Measurements from ENCODE around the gene LRRC56. TPM values are rescaled to one million over a fixed set of nuclear protein-coding genes. Genes with fewer than 3 reads are reported as not detected.

Gene LRRC56
- polyA plus RNA-seq, 2 donors = 1.7 to 4.0 TPM

DNA sequence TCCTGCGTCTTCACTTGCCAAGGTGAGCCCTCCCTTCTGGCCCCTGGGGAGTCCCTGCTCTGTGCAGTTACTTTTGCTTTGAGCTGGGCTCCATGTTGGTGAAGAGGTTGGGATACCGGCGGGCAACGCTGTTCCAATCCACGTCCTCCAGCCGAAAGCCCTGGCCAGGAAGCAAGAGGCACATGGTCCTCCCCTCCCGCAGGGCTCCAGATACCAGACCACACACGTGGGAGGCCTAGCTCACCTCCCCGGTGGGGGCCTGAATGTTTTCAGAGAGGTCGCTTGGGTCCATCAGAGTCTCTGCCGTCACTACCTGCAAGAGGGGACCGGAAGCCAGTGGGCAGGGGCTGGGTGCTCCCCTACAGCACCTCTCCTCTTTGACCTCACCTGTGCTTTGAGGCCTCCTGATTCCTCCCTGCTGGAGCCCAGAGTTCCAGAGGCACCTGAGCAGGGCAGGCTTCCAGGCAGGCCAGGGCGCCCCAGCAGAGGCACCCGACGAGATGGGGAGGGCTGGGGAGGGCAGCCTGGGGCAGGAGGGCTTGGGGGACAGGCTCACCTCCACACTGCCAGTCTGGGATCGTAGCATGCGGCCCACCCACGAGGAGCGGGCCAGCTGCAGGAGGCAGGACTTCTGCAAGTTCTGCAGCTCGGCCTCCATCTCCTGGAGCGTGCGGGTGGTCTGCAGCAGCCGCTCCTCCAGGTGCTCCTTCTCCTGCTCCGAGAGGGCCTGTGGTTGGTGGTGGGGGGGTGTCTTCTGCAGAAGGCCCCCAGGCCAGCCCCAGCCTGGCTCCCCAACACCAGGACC is 20.2 kb downstream of the LRRC56 start:
- Histone ChIP-seq H3K4me1 (ENCODE audit: control insufficient read depth in 2 of 2, insufficient read depth in 2 of 2, low read length in 1 of 2) (peaks cover 6 to 18% of the 10 kb centered on the region in 2 donors), H3K27ac (ENCODE audit: low read depth in 2 of 2, low read length in 1 of 2) (no peak overlapping the region), H3K27me3 (ENCODE audit: control insufficient read depth in 1 of 2, insufficient read depth in 2 of 2, low read length in 2 of 2) (no peaks in the 10 kb centered on the region), H3K36me3 (ENCODE audit: control insufficient read depth in 2 of 2, insufficient read depth in 2 of 2, low read length in 1 of 2) (peaks cover 0 to 6% of the 10 kb centered on the region in 2 donors), H3K9me3 (ENCODE audit: control insufficient read depth in 2 of 2, insufficient read depth in 1 of 2, low read depth in 1 of 2, low read length in 1 of 2) (no peaks in the 10 kb centered on the region), H3K4me3 (ENCODE audit: low read depth in 1 of 2, low read length in 2 of 2) (no peak overlapping the region)
- WGBS, 2 donors = 84 to 87% methylated on average over 23 to 24 of the region's 24 CpGs

DNA sequence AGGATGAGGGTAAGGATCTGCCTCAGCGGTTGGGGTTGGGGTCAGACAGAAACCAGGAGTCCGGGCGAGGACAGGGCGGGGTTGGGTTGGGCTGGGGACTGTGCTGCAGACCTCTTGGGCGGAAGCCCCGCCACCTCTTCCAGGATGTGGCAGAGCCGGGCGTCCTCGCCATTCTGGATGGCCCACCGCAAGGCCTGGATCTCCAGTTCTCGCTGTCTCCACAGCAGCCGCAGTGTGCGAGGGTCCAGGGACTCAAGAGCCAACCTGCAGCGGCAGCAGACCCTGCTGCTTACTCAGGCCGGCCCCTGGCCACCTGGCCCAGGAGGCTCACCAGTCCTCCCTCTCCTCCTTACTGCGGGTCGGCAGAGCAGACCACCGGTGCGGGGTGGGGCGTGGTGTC is 21.2 kb downstream of the LRRC56 start:
- WGBS, 2 donors = 89 to 90% methylated on average over 17 to 20 of the region's 20 CpGs
- H3K27me3 ChIP-seq (ENCODE audit: control insufficient read depth in 1 of 2, insufficient read depth in 2 of 2, low read length in 2 of 2) = no peaks in the 10 kb centered on the region

DNA sequence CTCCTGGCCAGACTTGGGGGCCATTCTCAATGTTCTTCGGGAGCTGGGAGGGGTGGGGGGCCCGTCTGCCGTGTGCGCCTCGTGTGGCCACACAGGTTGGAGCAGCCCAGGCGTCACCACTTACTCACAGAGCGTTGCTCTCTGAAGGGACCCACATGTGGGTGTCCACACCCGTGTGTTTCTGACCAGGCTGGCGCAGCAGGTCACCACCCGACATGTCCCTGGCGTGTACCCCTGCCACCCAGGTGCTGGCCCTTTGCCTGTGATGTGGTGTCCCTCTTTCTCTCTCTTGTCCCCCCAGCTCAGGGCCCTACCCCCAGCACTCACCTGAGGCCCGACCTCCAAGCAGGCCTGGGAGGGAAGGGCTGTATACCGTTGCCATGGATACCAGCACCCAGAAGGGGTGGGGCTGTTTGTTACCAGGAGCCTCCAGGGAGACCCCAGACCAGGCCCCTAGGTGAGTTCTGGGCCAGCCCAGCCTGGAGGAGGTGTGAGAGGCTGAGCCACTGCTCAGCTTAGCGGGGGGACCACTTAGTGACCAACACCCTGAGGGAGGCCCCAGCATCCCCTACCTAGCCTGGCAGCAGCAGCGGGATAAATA is 21.8 kb downstream of the LRRC56 start:
- 81% methylated on average over 15 of the region's 15 CpGs for WGBS, 2 donors
- Histone ChIP-seq H3K9me3 (ENCODE audit: control insufficient read depth in 2 of 2, insufficient read depth in 1 of 2, low read depth in 1 of 2, low read length in 1 of 2) (no peaks in the 10 kb centered on the region), H3K27me3 (ENCODE audit: control insufficient read depth in 1 of 2, insufficient read depth in 2 of 2, low read length in 2 of 2) (no peaks in the 10 kb centered on the region), H3K4me3 (ENCODE audit: low read depth in 1 of 2, low read length in 2 of 2) (no peak overlapping the region), H3K36me3 (ENCODE audit: control insufficient read depth in 2 of 2, insufficient read depth in 2 of 2, low read length in 1 of 2) (peaks cover 0 to 15% of the 10 kb centered on the region in 2 donors), H3K4me1 (ENCODE audit: control insufficient read depth in 2 of 2, insufficient read depth in 2 of 2, low read length in 1 of 2) (peaks cover 6 to 25% of the 10 kb centered on the region in 2 donors), H3K27ac (ENCODE audit: low read depth in 2 of 2, low read length in 1 of 2) (no peak overlapping the region)

More for the DNA sequence above, 21.2 kb downstream of the LRRC56 start:
- no peak overlapping the region for H3K27ac ChIP-seq (ENCODE audit: low read depth in 2 of 2, low read length in 1 of 2)
- peaks cover 6 to 21% of the 10 kb centered on the region in 2 donors for H3K4me1 ChIP-seq (ENCODE audit: control insufficient read depth in 2 of 2, insufficient read depth in 2 of 2, low read length in 1 of 2)
- peaks cover 0 to 12% of the 10 kb centered on the region in 2 donors for H3K36me3 ChIP-seq (ENCODE audit: control insufficient read depth in 2 of 2, insufficient read depth in 2 of 2, low read length in 1 of 2)
- H3K4me3 ChIP-seq (ENCODE audit: low read depth in 1 of 2, low read length in 2 of 2) = no peak overlapping the region
- H3K9me3 ChIP-seq (ENCODE audit: control insufficient read depth in 2 of 2, insufficient read depth in 1 of 2, low read depth in 1 of 2, low read length in 1 of 2) = no peaks in the 10 kb centered on the region

DNA sequence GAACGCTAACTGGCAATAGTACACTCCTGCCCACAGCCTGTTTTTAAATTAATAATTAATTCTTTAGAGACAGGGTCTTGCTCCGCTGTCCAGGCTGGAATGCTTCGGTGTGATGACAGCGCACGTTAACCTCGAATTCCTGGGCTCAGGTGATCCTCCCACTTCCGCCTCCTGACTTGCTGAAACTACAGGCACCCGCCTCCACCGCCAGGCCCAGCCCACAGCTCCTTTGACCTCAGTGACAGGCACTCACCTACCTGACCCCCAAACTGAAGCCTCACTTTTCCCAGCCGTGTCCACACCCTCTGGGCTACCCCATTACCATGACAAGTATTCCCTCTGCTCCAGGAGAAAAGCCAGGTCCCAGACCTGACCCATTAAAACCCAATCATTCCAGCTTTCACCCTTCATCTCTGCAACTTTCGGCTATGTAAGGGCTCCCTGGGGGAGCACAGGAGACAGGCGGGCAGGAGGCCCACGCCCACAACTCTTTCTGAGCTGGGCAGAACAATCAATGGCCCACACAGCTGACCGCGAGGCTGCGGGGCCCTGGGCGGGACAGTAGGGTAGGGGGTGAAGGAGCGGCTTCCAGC is 22.5 kb downstream of the LRRC56 start:
- Histone ChIP-seq H3K27me3 (ENCODE audit: control insufficient read depth in 1 of 2, insufficient read depth in 2 of 2, low read length in 2 of 2) (no peaks in the 10 kb centered on the region), H3K4me1 (ENCODE audit: control insufficient read depth in 2 of 2, insufficient read depth in 2 of 2, low read length in 1 of 2) (peaks cover 6 to 21% of the 10 kb centered on the region in 2 donors), H3K4me3 (ENCODE audit: low read depth in 1 of 2, low read length in 2 of 2) (peak overlapping the region; percentile 62 to 80), H3K27ac (ENCODE audit: low read depth in 2 of 2, low read length in 1 of 2) (peak overlapping the region; percentile 82 to 84), H3K36me3 (ENCODE audit: control insufficient read depth in 2 of 2, insufficient read depth in 2 of 2, low read length in 1 of 2) (peaks cover 0 to 15% of the 10 kb centered on the region in 2 donors), H3K9me3 (ENCODE audit: control insufficient read depth in 2 of 2, insufficient read depth in 1 of 2, low read depth in 1 of 2, low read length in 1 of 2) (no peaks in the 10 kb centered on the region)
- WGBS, 2 donors = 64 to 67% methylated on average over 18 of the region's 18 CpGs

DNA sequence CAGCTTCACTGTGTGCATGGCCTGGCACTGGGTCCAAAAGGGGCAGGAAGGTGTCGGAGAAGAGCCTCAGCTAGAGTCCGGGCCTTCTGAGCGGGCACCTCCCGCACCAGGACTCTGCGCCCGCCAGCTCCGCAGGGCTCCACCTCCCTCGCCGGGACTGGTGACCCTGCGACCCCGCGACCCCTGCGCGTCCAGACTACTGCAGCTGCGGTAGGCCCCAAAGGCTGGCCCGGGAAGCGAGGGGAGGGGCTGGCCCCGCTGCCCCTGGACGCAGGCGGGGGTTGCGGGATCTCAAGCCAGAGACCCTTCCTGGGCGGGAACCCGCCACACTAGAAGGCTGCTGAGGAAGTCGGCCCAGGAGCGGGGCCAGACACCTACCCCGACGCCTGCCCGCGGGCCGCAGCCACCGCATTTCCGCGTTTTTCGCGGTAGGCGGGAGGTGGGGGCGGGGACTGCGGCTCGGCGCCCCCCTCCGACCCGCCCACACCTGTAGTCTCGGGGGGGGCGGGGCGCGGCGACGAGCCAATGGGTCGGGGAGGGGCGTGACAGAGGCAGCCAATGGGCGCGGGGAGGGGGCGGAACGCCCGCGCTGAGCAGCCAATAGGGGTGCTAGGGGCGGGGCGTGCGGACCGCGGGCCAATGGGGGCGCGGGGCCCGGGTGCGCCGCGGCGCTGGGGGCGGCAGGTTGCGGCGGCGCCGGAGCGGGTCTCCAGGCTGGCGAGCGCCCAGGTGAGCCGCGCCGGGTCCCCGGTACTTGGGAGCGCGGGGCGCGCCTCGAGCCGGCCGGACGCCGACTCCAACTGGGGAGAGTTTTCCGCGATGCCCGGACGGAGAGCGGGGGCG is 23.2 kb downstream of the LRRC56 start, which contains the start of the genes LMNTD2 and RASSF7:
Gene LMNTD2 (minus strand): TSS at position 434 of the 843 bp plus-strand sequence. CDS start 22 bp downstream, at position 412.
Gene RASSF7 (plus strand): TSS at position 666 of the 843 bp plus-strand sequence. CDS start 799 bp downstream, outside the sequence.
- H3K4me1 ChIP-seq (ENCODE audit: control insufficient read depth in 2 of 2, insufficient read depth in 2 of 2, low read length in 1 of 2) = peaks cover 3 to 21% of the 10 kb centered on the region in 2 donors
- H3K9me3 ChIP-seq (ENCODE audit: control insufficient read depth in 2 of 2, insufficient read depth in 1 of 2, low read depth in 1 of 2, low read length in 1 of 2) = no peaks in the 10 kb centered on the region
- no peaks in the 10 kb centered on the region for H3K27me3 ChIP-seq (ENCODE audit: control insufficient read depth in 1 of 2, insufficient read depth in 2 of 2, low read length in 2 of 2)
- peaks cover 0 to 15% of the 10 kb centered on the region in 2 donors for H3K36me3 ChIP-seq (ENCODE audit: control insufficient read depth in 2 of 2, insufficient read depth in 2 of 2, low read length in 1 of 2)
- peak within 1 kb of the TSS; percentile 84 to 92 for H3K27ac ChIP-seq (ENCODE audit: low read depth in 2 of 2, low read length in 1 of 2)
- H3K4me3 ChIP-seq (ENCODE audit: low read depth in 1 of 2, low read length in 2 of 2) = peak within 1 kb of the TSS; percentile 78 to 80
- WGBS, 2 donors = 1% methylated on average over 63 to 95 of the region's 95 CpGs

DNA sequence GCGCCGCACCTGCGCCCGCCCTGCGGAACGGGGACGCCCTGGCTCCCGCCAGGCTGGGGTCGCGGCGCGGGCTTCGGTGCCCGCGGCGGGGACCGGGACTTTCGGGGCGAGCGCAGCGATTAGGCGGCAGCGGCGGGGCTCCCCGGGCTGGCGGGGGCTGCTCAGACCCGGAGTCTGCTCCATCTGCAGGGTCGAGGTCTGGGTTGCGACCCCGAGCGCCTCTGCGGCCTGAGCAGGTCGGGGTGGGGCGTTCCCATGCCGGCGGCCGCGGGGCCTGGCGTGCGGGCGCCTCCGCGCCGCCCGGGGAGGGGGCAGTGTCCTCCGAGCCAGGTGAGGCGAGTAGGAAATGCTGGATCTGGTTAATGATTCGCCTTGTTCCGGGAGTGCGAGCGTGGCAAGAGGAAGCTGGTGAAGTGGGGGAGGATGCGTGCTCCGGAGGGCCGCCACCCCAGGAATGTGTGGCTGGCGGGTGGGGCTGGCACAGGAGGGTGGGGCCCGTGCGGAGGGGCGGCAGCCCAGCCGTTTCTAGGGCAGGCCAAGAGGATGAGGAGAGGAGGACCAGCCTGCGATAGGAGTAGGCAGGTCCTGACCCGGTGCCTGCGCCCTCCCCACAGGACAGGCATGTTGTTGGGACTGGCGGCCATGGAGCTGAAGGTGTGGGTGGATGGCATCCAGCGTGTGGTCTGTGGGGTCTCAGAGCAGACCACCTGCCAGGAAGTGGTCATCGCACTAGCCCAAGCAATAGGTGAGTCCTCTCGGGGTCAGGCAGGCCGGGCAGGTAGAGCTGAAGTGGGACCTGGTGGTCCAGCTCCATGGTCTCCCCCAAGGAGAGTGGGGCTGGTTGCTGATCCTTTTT is 24.0 kb downstream of the LRRC56 start:
- no peaks in the 10 kb centered on the region for H3K9me3 ChIP-seq (ENCODE audit: control insufficient read depth in 2 of 2, insufficient read depth in 1 of 2, low read depth in 1 of 2, low read length in 1 of 2)
- WGBS, 2 donors = 6 to 7% methylated on average over 65 to 67 of the region's 67 CpGs
- H3K4me1 ChIP-seq (ENCODE audit: control insufficient read depth in 2 of 2, insufficient read depth in 2 of 2, low read length in 1 of 2) = peaks cover 3 to 27% of the 10 kb centered on the region in 2 donors
- H3K4me3 ChIP-seq (ENCODE audit: low read depth in 1 of 2, low read length in 2 of 2) = peak overlapping the region; percentile 78 to 80
- peaks cover 0 to 20% of the 10 kb centered on the region in 2 donors for H3K36me3 ChIP-seq (ENCODE audit: control insufficient read depth in 2 of 2, insufficient read depth in 2 of 2, low read length in 1 of 2)
- H3K27me3 ChIP-seq (ENCODE audit: control insufficient read depth in 1 of 2, insufficient read depth in 2 of 2, low read length in 2 of 2) = no peaks in the 10 kb centered on the region
- H3K27ac ChIP-seq (ENCODE audit: low read depth in 2 of 2, low read length in 1 of 2) = peak overlapping the region; percentile 81 to 92

DNA sequence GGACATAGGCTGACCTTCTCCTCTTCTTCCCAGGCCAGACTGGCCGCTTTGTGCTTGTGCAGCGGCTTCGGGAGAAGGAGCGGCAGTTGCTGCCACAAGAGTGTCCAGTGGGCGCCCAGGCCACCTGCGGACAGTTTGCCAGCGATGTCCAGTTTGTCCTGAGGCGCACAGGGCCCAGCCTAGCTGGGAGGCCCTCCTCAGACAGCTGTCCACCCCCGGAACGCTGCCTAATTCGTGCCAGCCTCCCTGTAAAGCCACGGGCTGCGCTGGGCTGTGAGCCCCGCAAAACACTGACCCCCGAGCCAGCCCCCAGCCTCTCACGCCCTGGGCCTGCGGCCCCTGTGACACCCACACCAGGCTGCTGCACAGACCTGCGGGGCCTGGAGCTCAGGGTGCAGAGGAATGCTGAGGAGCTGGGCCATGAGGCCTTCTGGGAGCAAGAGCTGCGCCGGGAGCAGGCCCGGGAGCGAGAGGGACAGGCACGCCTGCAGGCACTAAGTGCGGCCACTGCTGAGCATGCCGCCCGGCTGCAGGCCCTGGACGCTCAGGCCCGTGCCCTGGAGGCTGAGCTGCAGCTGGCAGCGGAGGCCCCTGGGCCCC is 24.8 kb downstream of the LRRC56 start:
- no peaks in the 10 kb centered on the region for H3K9me3 ChIP-seq (ENCODE audit: control insufficient read depth in 2 of 2, insufficient read depth in 1 of 2, low read depth in 1 of 2, low read length in 1 of 2)
- H3K27me3 ChIP-seq (ENCODE audit: control insufficient read depth in 1 of 2, insufficient read depth in 2 of 2, low read length in 2 of 2) = no peaks in the 10 kb centered on the region
- 92 to 93% methylated on average over 29 of the region's 29 CpGs for WGBS, 2 donors
- H3K4me1 ChIP-seq (ENCODE audit: control insufficient read depth in 2 of 2, insufficient read depth in 2 of 2, low read length in 1 of 2) = peaks cover 3 to 29% of the 10 kb centered on the region in 2 donors
- peak overlapping the region in 1 of 2 donors; percentile 92 for H3K27ac ChIP-seq (ENCODE audit: low read depth in 2 of 2, low read length in 1 of 2)
- H3K4me3 ChIP-seq (ENCODE audit: low read depth in 1 of 2, low read length in 2 of 2) = peak overlapping the region; percentile 78 to 80
- peaks cover 0 to 23% of the 10 kb centered on the region in 2 donors for H3K36me3 ChIP-seq (ENCODE audit: control insufficient read depth in 2 of 2, insufficient read depth in 2 of 2, low read length in 1 of 2)

DNA sequence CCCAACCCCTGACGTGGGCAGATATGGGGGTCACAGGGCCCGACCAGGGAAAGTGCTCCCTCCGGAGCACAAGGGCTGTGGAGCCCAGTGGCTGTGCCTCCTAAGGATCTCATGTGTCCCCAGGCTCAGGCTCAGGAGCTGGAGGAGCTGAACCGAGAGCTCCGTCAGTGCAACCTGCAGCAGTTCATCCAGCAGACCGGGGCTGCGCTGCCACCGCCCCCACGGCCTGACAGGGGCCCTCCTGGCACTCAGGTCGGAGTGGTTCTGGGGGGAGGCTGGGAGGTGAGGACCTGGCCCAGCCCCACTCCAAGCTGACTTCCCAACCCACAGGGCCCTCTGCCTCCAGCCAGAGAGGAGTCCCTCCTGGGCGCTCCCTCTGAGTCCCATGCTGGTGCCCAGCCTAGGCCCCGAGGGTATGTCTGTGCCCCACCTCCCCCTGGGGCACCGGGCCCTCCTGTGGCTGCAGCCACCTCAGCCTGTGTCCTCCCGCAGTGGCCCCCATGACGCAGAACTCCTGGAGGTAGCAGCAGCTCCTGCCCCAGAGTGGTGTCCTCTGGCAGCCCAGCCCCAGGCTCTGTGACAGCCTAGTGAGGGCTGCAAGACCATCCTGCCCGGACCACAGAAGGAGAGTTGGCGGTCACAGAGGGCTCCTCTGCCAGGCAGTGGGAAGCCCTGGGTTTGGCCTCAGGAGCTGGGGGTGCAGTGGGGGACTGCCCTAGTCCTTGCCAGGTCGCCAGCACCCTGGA is 25.9 kb downstream of the LRRC56 start:
- H3K27ac ChIP-seq (ENCODE audit: low read depth in 2 of 2, low read length in 1 of 2) = peak overlapping the region in 1 of 2 donors; percentile 84
- peaks cover 0 to 25% of the 10 kb centered on the region in 2 donors for H3K36me3 ChIP-seq (ENCODE audit: control insufficient read depth in 2 of 2, insufficient read depth in 2 of 2, low read length in 1 of 2)
- H3K27me3 ChIP-seq (ENCODE audit: control insufficient read depth in 1 of 2, insufficient read depth in 2 of 2, low read length in 2 of 2) = no peaks in the 10 kb centered on the region
- no peaks in the 10 kb centered on the region for H3K9me3 ChIP-seq (ENCODE audit: control insufficient read depth in 2 of 2, insufficient read depth in 1 of 2, low read depth in 1 of 2, low read length in 1 of 2)
- peak overlapping the region in 1 of 2 donors; percentile 11 for H3K4me3 ChIP-seq (ENCODE audit: low read depth in 1 of 2, low read length in 2 of 2)
- WGBS, 2 donors = 88 to 90% methylated on average over 17 to 18 of the region's 18 CpGs
- peaks cover 3 to 32% of the 10 kb centered on the region in 2 donors for H3K4me1 ChIP-seq (ENCODE audit: control insufficient read depth in 2 of 2, insufficient read depth in 2 of 2, low read length in 1 of 2)

Data from esophagus (tissue), 2 donors.